GM12891 (cell line): ENCODE measurements around the gene MAPK11.

Experiments used
- PAX5 ChIP-seq: IDR thresholded peaks from 2 replicates; pipeline ENCODE4 v1.6.1; 2011; ENCODE audit warnings: low read length, moderate library complexity, mild to moderate bottlenecking; ENCODE audit not compliant: insufficient read depth, severe bottlenecking
- POLR2A ChIP-seq: IDR thresholded peaks from 2 replicates; pipeline ENCODE4 v1.6.1; 2011; ENCODE audit warnings: low read depth, low read length, control low read depth
- POLR2AphosphoS5 ChIP-seq: IDR thresholded peaks from 2 replicates; pipeline ENCODE4 v1.6.1; 2011; ENCODE audit warnings: low read depth, low read length, control low read depth
- SPI1 ChIP-seq: IDR thresholded peaks from 2 replicates; pipeline ENCODE4 v1.6.1; 2011; ENCODE audit warnings: low read depth, low read length, control low read depth
- TAF1 ChIP-seq: IDR thresholded peaks from 2 replicates; pipeline ENCODE4 v1.6.1; 2011; ENCODE audit warnings: low read depth, low read length, control low read depth

DNA sequence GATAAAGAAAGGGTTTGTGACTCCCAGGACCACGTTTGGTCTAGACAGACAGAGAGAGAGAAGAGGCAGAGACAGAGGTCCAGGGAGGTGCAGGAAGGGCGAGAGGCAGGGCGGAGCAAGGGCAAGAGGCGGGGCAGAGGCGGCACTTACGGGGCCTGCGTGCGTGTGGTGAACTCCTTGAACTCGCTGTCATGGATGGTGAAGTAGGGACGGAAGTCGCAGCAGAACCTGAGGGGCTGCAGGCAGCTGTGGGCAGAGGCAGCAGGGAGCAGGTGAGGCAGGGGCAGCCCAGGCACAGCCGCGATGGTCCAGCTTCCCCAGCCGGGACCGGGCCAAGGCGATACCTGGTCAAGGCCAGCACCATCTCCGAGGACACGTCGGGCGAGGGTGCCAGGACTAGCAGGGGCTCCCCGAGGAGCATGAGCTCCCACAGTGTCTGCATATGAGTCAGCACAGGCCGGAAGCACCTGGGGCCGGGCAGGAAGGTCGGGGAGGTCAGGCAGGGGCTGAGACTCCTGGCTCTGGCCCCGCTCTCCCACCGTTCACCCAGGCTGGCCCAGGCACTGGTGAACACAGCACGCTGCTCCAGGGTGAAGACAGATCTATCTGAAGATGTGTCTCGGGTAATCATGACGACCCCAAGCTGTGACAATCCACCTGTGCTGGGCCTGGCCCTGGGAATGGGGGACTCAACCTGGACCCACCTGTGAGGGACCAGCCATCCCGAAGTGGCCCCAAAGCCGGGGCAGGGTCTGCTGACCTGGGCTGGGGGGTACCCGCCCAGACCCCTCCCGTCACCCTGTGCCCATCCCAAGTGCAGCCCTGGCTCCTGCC is 44.5 kb upstream of the MAPK11 start:
- no peak for TF ChIP-seq POLR2AphosphoS5
- 0 out of 2 replicates have a peak, but pooled peaks have one; percentile 1 for TF ChIP-seq TAF1
- peak; percentile 0; the same call in 1 of the 2 replicates for TF ChIP-seq POLR2A
- TF ChIP-seq PAX5, result peak; percentile 69
- peak; percentile 44; the same call in 1 of the 2 replicates for TF ChIP-seq SPI1
